Nucleus accumbens (tissue), 56 donors: ENCODE data around the gene SLC22A4.

Experiments
- DNase-seq, 56 donors: peaks; one replicate each; lab custom pipeline; 2025; lab: John Stamatoyannopoulos, UW

Gene SLC22A4

DNA sequence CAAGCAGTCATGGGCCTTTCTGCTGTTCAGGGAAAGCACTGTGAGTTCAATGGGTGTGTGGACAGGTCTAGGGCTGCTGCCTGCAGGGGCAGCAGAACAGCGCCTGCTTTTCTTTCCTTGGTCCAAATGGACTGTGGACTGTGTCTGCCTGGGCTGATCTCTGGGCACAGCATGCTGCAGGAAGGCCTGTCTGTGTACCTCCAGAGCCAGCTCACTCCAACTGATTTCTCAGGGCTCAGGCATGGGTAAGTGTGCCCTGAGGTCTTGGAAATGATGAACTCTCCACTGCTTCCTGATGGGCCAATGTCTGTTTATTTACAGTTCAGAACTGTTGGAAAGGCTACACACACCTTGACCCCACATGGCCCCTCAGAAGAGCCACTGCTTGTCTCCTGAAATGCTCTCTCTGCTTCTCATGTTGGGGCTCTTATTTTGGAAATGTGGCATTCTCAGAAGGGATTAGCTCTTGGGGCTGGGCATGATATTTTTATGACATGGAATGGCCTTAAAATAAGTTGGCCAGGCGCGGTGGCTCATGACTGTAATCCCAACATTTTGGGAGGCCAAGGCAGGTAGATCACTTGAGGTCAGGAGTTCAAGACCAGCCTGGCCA, 27.0 kb downstream of the SLC22A4 start:
- DNase-seq, result no peak

DNA sequence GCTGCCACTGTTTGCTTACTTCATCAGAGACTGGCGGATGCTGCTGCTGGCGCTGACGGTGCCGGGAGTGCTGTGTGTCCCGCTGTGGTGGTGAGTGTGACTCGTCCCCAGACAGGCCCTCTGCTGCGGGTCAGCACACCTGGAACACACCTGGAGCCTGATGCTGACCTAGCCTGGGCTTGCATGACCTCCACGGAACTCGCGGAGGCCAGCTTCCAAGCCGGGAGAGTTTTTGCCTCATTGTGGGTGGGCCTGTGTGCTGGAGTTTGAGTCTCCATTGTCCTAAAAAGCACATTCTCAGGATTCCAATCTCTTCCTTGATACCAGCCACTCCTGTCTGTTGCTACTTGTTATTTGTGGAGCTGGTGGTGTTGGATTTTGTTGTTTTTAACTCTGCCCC, 28.1 kb downstream of the SLC22A4 start:
- no peak for DNase-seq

DNA sequence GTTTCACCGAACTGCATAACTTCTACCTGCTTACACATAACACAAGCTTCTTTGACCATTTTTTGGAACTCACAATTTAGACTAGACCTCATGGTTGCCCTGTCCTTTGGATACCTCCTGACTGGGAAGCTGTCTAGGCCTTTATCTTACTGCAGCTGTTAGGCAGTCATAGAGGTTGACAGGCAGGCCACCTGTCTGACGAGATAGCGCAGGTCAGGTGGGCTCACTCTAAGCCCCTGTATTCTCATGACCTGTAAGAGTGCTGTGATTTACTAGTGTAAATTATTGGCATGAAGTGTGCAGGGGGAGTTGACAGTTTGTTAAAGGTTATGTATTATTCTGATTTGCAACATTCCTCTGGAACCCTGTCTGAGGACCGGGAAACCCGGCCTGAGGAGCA, 29.0 kb downstream of the SLC22A4 start:
- no peak for DNase-seq

DNA sequence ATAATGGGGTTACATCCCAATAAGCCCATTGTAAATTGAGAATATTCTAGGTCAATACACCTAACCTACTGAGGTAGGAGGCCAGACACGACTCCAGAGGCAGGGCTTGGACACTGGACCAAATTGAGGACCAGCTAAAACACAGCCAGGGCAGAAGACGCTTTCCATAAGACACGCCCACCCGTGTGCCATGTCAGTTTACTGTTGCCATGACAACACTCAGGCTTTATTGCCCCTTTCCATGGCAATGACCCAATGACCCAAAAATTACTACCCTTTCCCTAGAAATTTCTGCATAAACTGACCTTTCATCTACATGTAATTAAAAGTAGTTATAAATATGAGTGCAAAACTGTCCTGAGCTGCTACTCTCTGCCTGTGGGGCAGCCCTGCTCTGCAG, 31.5 kb downstream of the SLC22A4 start:
- no peak for DNase-seq

DNA sequence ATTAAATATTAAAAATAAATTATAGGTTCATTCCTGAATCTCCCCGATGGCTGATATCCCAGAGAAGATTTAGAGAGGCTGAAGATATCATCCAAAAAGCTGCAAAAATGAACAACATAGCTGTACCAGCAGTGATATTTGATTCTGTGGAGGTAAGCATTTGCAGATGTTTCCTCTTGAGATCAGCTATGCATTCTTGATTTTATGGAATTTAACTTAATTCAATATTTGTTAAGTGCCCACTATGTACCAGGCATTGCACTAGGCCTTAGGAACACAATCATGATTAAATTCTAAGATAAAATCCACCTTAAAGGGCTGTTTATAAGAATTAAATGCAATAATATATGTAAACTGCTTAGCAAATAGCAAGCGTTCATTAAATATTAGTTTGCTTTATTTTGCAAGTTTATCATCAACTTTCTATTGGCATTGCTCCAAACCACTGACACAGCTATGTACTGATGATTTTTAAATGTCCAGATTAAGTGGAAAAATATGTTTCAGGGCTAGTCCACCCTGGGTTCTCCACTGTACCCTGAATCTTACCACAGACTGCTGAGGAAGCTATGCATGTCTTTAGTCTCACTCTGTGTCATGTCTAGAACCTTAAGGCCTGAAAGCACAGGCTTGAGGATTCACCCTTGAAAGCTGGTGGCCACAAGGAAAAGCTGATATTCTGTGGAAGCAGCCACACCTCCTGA, 33.2 kb downstream of the SLC22A4 start:
- no peak for DNase-seq

DNA sequence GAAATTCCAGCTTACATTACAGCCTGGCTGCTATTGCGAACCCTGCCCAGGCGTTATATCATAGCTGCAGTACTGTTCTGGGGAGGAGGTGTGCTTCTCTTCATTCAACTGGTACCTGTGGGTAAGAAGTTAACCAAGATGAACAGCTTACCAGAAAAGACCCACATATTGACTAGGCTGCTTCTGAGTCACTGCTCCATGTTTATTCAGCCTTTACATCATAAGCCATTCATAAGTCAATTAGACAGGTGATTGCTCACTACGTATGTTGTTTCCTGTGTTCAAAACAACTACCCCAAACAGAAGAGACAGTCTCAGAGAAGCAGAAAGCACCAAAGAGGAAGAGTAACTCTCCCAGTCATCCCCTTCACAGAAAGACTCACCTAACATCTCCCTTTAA, 40.6 kb downstream of the SLC22A4 start:
- no peak for DNase-seq

DNA sequence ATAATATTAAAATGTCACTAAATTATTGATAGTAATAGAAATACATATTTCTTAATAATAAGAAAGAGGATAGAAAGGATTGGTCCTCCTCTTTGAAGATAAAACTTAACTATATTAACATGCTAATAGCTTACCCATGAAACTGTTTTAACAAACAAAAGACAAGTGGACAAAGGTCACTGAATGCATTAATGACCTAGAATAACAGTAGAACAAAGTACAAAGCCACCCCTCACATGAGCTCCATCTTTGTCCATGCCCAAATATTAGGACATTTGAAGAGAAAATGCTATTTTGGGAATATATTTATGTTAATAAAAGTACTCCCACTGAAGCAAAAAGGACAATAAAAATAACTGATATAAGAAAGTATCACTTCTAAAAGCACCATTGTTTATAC, 41.2 kb downstream of the SLC22A4 start:
- no peak for DNase-seq

DNA sequence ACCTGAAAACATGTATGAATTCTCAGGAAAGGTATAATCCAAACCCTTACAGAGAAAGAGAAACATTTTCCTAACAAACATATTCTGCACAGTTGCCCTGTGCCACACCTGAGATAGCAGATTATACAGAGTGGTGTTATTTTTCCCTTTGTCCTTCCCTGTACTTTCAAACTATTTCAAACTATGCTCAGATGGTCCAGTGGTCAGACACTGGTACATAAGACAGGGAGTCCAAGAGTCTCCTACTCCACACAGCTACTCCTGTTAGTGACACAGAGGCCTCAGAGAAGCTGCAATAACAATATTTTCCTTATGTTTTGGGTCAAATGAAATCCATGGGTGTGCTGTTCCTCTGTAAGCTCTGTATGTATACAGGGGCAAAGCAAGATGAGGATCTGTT, 45.3 kb downstream of the SLC22A4 start:
- no peak for DNase-seq

DNA sequence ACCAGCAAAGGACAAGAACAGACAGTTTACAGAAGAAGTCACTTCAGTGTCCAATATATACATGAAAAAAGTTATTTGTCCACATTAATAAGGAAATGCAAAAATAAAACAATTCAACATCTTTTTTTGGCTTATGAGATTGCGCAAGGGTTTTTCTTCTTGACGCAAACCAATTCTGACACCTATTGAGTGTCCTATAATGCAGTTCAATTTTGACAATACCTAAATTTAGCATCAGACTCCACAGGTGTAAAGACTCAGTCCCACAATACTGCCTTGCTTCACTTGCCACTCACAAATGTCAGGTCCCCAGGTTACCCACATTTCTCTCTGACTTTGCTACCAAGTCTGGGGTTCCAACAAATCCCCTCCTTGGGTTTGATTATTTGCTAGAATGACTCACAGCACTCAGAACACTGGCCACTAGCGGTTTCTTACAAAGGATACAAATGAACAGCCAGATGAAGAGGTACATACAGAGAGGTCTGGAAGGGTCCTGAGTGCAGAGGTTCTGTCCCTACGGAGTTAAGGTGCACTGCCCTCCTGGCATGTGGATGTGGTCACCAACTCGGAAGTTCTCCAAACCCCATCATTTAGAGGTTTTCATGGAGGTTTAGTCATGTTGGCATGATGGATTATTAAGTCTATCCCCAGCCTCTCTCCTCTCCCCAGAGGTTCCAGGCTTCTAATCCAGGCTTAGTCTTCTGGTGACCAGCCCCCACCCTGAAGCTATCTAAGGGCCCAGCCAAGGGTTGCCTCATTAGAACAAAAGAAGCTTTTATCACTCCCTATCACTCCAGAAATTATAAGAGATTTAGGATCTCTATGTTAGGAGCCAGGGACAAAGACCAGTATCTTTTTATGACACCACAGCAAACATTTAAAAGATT, 48.3 kb downstream of the SLC22A4 start:
- DNase-seq, result peak in 1 of 56 donors; percentile 2

DNA sequence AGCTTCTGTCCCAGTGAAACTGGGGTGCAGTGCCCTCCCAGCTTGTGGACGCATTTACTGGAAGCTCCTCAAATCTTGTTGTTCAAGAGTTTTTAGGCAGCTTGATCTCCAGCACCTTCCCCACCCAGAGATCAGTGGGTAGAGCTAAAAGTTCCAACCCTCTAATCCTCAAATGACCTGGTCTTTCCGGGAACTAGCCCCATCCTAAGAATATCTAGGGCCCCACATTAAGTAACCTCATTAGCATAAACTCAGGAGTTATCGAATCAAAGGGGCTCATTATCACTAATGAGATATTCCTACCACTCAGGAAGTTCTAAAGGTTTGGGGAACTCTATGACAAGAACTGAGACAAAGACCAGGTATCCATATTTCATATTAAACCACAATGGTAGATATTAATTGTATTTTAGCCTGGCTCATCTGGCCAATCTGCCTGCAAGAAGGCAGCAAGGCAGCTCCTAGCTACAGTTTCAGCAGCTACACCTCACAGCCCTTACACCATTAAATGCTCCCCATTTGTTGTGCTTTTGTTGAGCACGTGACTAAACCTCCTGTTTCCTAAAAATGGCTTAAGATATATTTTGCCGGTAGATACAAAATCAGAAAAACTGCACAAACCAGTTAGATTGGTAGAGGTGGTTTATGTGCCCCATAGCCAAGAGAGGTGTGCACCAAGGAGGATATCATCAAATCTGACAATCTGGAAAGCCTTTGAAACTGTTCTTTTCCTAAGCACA, 50.8 kb downstream of the SLC22A4 start:
- no peak for DNase-seq

DNA sequence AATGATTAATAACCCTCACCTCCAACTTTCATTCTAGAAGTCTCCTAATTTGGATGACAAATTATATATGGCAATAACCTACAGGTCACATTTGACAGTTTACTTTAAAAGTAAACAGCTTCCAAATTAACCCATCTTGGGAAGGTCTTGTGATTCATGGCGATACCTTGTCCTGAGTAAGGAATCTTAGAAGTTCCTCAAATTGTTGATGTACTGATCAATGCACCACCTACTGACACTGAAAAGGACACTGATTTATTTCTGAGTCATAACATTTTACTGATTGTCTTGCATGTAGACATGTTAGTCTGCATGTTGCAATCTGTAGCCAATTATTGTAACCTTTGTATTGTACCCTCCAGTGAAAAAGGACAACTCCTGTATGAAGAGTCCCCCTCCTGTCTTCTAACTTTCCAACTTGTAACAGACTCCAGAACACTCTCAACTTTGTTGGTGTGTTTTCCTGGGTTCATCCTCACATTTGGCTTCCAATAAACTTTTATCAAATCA, 59.3 kb downstream of the SLC22A4 start:
- DNase-seq, result no peak

DNA sequence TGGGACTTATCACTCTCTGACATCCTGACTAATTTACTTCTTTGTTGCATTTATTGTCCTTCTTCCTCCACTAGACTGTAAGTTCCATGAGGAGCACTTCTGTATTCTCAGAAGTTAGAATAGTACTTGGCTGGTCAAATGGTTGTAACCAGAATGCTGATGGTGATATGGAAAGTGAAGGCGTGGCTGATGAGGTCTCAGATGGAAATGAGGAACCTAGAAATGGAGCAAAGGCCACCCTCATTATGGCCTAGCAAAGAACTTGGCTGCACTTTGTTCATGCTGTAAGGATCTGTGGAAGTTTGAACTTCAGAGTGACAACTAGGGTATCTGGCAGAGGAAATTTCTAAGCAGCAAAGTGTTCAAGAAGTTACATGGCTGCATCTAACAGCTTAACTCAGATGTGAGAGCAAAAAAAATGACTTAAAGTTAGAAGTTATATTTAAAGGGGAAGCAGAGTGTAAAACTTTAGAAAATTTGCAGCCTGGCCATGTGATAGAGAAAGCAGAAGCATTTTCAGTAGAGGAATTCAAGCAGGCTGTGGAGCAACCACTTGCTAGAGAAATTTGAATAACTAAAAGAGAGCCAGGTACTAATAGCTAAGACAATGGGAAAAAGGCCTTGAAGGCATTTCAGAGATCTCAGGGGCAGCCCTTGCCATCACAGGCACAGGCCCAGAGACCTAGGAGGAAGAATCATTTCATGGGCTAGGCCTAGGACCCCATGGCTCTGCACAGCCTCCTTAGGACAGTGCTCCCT, 60.4 kb downstream of the SLC22A4 start:
- DNase-seq, result no peak

DNA sequence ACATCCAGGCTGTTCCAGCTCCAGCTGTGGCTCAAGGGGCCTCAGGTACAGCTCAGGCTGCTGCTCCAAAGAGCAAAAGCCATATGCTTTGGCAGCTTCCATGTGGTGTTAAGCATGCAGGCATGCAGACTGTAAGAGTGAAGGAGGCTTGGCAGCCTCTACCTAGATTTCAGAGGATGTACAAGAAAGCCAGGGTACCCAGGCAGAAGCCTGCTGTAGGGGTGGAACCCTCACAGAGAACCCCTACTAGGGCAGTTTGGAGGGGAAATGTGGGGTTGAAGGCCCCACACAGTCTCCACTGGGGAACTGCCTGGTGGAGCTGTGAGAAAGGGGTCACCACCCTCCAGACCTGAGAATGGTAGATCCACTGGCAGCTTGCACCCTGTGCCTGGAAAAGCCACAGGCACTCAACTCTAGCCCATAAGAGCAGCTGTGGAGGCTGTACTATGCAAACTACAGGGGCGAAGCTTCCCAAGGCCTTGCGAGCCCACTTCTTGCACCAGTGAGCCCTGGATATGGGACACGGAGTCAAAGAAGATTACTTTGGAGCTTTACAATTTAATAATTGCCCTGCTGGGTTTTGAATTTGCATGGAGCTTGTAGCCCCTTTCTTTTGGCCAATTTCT, 61.1 kb downstream of the SLC22A4 start:
- DNase-seq, result no peak

DNA sequence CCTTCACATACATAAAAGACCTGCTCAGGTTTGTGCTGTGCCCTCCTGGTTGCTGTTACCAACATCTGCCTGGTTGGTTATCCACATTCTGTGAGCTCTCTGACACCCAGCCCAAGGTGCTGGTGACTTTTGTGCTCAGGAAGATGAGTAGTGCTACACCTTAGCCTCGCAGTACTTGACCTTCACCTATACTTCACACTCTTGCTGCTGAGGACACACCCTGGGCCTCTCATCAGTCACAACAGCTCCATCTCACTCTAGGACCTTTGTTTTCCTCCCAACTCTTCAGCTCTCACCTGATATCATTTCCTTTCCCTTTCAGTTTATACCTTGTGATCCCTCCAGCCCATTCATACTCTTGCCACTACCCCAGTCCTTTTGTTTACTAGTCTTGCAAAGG, 64.6 kb downstream of the SLC22A4 start:
- no peak for DNase-seq

DNA sequence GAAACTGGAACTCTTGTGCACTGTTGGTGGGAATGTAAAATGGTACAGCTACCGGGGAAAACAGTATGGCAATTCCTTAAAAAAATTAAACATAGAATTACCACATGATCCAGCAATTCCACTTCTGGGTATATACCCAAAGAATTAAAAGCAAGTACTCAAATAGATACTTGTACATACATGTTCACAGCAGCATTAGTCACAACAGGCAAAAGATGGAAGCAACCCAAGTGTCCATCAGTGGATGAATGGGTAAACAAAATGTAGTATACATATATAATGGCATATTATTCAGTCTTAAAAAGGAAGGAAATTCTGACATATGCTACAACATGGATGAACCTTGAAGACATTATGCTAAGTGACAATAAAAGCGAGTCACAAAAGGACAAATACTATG, 67.9 kb downstream of the SLC22A4 start:
- no peak for DNase-seq

DNA sequence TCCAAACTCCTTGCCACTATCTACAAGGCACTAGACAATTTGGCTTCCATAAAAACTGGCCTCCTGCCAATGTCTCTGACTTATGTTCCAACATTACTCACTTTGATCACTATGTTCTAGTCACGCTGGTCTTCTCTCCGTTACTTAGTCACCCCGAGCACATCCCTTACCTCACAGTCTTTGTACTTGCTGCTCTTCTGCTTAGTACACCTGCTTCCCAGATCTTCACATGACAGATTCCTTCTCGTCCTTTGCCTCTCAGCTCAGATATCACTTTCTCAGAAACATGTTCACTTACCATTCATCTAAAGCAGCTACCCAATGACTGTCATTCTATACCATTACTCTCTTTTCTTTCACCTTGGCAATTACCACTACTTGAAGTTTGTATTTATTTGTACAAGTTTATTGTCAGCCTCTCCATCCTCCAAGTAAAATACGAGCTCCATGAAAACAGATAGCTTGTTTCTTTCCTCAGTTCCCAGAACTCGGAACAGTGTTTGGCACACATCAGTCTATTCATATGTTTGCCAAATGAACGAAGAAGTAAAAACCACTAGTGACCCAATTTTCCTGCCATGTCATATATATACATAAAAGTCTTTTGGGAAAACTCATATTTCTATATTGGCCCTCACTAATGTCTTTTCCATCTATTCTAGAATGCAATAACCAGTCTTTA, 69.4 kb downstream of the SLC22A4 start:
- DNase-seq, result peak in 10 of 56 donors; percentile 14 to 75 (median 23)

DNA sequence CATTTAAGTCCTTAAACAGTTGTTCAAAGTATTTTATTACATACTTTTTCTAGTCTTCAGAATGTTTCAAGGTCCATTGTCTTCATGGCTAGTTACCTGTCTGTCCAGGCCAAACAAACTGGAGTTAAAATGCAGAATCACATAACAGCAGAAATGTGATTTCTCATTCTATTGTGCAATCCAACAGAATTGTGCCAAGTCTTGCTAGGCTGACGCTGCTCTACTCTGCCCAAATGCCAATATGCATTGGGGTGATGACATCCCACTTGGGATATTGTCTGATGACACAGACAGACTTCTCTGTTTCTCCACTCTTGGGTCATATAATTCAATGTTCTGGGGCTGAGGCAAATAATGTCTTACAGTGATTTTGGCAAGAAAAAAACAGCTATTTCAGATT, 70.1 kb downstream of the SLC22A4 start:
- peak in 2 of 56 donors; percentile 22 to 55 for DNase-seq

DNA sequence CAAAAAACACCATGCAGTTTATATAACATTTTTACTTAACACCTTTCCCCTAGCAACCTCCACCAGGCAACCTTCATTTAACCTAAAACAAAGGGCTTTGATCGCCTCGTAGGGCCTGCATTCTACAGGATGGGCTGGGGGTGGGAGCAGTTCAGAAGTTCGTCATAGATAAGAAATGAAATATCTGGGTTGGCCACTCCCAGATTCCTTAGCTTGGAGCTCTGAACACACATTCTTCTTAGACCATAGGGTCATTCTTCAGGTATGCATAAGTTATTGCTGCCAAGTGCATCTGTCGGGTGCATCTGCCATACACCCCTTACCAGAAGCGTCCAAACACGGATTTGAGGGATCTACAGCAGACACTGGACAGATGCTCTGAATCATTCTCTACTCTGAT, 71.0 kb downstream of the SLC22A4 start:
- no peak for DNase-seq

DNA sequence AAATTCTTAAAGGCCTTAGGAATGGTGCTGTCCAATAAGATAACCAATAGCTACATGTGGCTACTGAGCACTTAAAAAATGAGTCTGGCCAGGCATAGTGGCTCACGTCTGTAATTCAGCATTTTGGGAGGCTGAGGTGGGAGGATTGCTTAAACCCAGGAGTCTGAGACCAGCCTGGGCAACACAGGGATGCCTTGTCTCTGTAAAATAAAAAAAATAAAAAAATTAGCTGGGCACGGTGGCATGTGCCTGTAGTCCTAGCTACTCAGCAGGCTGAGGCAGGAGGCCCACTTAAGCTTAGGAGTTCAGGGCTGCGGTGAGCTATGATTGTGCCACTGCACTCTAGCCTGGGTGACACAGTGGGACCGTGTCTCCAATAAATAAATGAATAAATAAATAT, 74.0 kb downstream of the SLC22A4 start:
- no peak for DNase-seq
